ENCODE results near the gene CASP4.

DNA sequence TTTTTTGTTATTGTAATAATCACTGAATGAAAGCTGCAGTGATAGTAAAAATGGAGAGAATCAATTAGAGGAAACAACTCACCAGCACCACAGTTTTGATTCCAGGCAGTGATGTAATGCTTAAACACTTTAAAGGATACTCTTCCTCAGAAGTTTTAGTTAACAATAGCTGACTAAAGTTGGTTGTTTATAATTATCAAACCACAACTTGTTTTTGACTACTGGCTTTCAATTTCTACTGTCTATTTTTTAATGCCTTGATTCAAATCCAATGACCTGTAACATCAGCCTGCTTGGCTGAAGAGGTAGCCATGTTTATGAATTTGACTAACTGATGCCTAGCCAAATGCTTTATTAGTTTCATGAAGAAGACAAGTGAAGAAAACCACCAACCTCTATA is 51.9 kb downstream of the CASP4 start:
- TF ChIP-seq POLR2A (IDR thresholded peaks at IDR 0.05; ENCODE audit: low read length) (no peak), GATA1 (IDR thresholded peaks at IDR 0.05; ENCODE audit: low read depth, low read length) (no peak)
